Measurements from ENCODE around the gene MSI1. TPM values are rescaled to one million over a fixed set of nuclear protein-coding genes. Genes with fewer than 3 reads are reported as not detected.

The MSI1 gene
- total and polyA plus RNA-seq, 2 of the 13 experiments (the other 11 are each of a cell fraction or from before 2014, with no cell fraction given) = 0.09 to 0.46 TPM

GRCh38 chr12:120317224-120318105 is 51.5 kb downstream of the MSI1 start:
- H3K27ac ChIP-seq (ENCODE audit: extremely low read length, insufficient read depth, low read length) = peak overlapping the region; percentile 90
- H3K27me3 ChIP-seq (ENCODE audit: control insufficient read depth in 1 of 2, insufficient read depth in 2 of 2, low read length in 2 of 2) = no peaks in the 10 kb centered on the region; a peak in 1 of 5 replicates
- peak; percentile 87 for FAIRE-seq
- H3K4me3 ChIP-seq (replicated peaks in 1 of 3; ENCODE audit: insufficient read depth in 1 of 3, low read depth in 2 of 3, low read length in 3 of 3) = peak overlapping the region; percentile 70 to 82 (median 70)
- peak; percentile 99 for DNase-seq (ENCODE audit: low spot score)
- intact Hi-C loops (cut with micrococcal nuclease; ENCODE audit: unreplicated experiment) = no loop called here
- CTCF ChIA-PET (ENCODE audit: low intra/inter-chr PET ratio, low total read pairs) = interaction anchor here (1.7 kb wide), 1 partner anchor 15 kb away, joined by 5 read pairs; the partner anchor contains the start of gene SIRT4
- H3K9me3 ChIP-seq (ENCODE audit: low read length) = no peaks in the 10 kb centered on the region
- BruUV-seq (replicated peaks) = no TSS peak
- ATAC-seq = peak; percentile 89
- POLR2A ChIA-PET = interaction anchor here (0.5 to 7.1 kb wide), 11 partner anchors 9 to 152 kb away, joined by 3 to 76 read pairs (median 4); partner anchors contain the start of genes COX6A1, RNU4-1, RNU4-2 and RPLP0
- H3K9ac ChIP-seq (ENCODE audit: insufficient read depth, low read depth, low read length) = peak overlapping the region; percentile 95
- H4K20me1 ChIP-seq (ENCODE audit: insufficient read depth, low read length) = no peaks in the 10 kb centered on the region
- peaks cover 34% of the 10 kb centered on the region for H3K4me1 ChIP-seq (ENCODE audit: insufficient read depth, low read length)
- H3K79me2 ChIP-seq (ENCODE audit: insufficient read depth, low read length) = peaks cover 4% of the 10 kb centered on the region
- 5% methylated on average over 34 of the region's 42 CpGs for WGBS (ENCODE audit: low lambda C conversion rate)
- H3K36me3 ChIP-seq (replicated peaks in 1 of 2; ENCODE audit: control insufficient read depth in 1 of 2, insufficient read depth in 2 of 2, low read length in 2 of 2) = no peaks in the 10 kb centered on the region
- peak overlapping the region; percentile 95 for H3K4me2 ChIP-seq (ENCODE audit: low read depth, low read length)
- H2AFZ ChIP-seq (ENCODE audit: low read length) = peak overlapping the region; percentile 21
- in situ Hi-C loops (cut with HindIII; ENCODE audit: extremely low pct_ligation_motif_present, low pct_unique_long_range_greater_than_20kb) = no loop called here
- peak; percentile 95 for TF ChIP-seq ATF2 (CRISPR knock-in tag; IDR thresholded peaks at IDR 0.05)
- TF ChIP-seq HOXA3 (CRISPR knock-in tag; IDR thresholded peaks at IDR 0.05) = peak; percentile 70
- TF ChIP-seq ZNF24 (IDR thresholded peaks at IDR 0.05) = no peak
- TF ChIP-seq, protein P1, sequence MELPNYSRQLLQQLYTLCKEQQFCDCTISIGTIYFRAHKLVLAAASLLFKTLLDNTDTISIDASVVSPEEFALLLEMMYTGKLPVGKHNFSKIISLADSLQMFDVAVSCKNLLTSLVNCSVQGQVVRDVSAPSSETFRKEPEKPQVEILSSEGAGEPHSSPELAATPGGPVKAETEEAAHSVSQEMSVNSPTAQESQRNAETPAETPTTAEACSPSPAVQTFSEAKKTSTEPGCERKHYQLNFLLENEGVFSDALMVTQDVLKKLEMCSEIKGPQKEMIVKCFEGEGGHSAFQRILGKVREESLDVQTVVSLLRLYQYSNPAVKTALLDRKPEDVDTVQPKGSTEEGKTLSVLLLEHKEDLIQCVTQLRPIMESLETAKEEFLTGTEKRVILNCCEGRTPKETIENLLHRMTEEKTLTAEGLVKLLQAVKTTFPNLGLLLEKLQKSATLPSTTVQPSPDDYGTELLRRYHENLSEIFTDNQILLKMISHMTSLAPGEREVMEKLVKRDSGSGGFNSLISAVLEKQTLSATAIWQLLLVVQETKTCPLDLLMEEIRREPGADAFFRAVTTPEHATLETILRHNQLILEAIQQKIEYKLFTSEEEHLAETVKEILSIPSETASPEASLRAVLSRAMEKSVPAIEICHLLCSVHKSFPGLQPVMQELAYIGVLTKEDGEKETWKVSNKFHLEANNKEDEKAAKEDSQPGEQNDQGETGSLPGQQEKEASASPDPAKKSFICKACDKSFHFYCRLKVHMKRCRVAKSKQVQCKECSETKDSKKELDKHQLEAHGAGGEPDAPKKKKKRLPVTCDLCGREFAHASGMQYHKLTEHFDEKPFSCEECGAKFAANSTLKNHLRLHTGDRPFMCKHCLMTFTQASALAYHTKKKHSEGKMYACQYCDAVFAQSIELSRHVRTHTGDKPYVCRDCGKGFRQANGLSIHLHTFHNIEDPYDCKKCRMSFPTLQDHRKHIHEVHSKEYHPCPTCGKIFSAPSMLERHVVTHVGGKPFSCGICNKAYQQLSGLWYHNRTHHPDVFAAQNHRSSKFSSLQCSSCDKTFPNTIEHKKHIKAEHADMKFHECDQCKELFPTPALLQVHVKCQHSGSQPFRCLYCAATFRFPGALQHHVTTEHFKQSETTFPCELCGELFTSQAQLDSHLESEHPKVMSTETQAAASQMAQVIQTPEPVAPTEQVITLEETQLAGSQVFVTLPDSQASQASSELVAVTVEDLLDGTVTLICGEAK (IDR thresholded peaks at IDR 0.05) = no peak
- TF ChIP-seq, protein P1 (CRISPR knock-in tag; IDR thresholded peaks at IDR 0.05) = peak; percentile 64; the same call in 1 of the 2 replicates
- no peak for TF ChIP-seq ZNF138 (CRISPR knock-in tag; IDR thresholded peaks at IDR 0.05; ENCODE audit: low read depth)
- no peak; the same call in 1 of the 2 replicates for TF ChIP-seq ELF3 (CRISPR knock-in tag; IDR thresholded peaks at IDR 0.05)
- TF ChIP-seq TEAD3 (CRISPR knock-in tag; optimal IDR thresholded peaks at IDR 0.05; ENCODE audit: borderline replicate concordance) = peak; percentile 51
- TF ChIP-seq, protein P2, sequence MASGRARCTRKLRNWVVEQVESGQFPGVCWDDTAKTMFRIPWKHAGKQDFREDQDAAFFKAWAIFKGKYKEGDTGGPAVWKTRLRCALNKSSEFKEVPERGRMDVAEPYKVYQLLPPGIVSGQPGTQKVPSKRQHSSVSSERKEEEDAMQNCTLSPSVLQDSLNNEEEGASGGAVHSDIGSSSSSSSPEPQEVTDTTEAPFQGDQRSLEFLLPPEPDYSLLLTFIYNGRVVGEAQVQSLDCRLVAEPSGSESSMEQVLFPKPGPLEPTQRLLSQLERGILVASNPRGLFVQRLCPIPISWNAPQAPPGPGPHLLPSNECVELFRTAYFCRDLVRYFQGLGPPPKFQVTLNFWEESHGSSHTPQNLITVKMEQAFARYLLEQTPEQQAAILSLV (CRISPR knock-in tag; IDR thresholded peaks at IDR 0.05; ENCODE audit: borderline replicate concordance) = peak; percentile 81; the same call in 1 of the 2 replicates
- 0 out of 2 replicates have a peak, but pooled peaks have one; percentile 30 for TF ChIP-seq FOXO1 (CRISPR knock-in tag; IDR thresholded peaks at IDR 0.05)
